Gastroesophageal sphincter (tissue), 4 donors: ENCODE measurements around the gene SEMA6B. TPM values are rescaled to one million over a fixed set of nuclear protein-coding genes. Genes with fewer than 3 reads are reported as not detected.
A peak's percentile ranks its signal among the peaks of the same experiment; 100 is the strongest.

Source experiments
- ATAC-seq: fragments of 150-250 bp; one replicate; pipeline ENCODE4 v1.9.1; 2016; ENCODE audit warnings: mild to moderate bottlenecking, moderate library complexity
- H3K27ac ChIP-seq, 4 donors: fragments of 200-600 bp; sonication (generic) in 3 of 4; 1 replicate in 3 of 4; 2 replicates in 1 of 4; pipeline ENCODE4 v1.5.1; 2016 to 2019
- H3K27me3 ChIP-seq: fragments of 200-600 bp; sonication (generic); one replicate; pipeline ENCODE4 v1.5.1; 2019
- H3K36me3 ChIP-seq, 2 donors: fragments of 200-600 bp; sonication (generic); one replicate each; pipeline ENCODE4 v1.5.1; 2019; ENCODE audit warnings: control low read depth in 1 of 2
- H3K4me1 ChIP-seq, 3 donors: fragments of 200-600 bp; sonication (generic); 1 replicate in 2 of 3; 2 replicates in 1 of 3; pipeline ENCODE4 v1.5.1; 2016 to 2019; ENCODE audit warnings: control low read depth in 2 of 3
- H3K4me3 ChIP-seq, 2 donors: fragments of 200-600 bp; sonication (generic); one replicate each; pipeline ENCODE4 v1.5.1; 2019; ENCODE audit warnings: mild to moderate bottlenecking in 1 of 2, moderate library complexity in 1 of 2
- H3K9me3 ChIP-seq, 3 donors: fragments of 200-600 bp; sonication (generic); one replicate each; pipeline ENCODE4 v1.5.1; 2017 to 2019; ENCODE audit warnings: control low read depth in 2 of 3
- EP300 ChIP-seq: sonication (generic); formaldehyde crosslinking; IDR thresholded peaks from one replicate; pipeline ENCODE4 v1.6.1; 2017; ENCODE audit warnings: antibody characterized with exemption, mild to moderate bottlenecking
- POLR2A ChIP-seq, 2 donors: fragments of 450-650 bp; IDR thresholded peaks; one replicate each; pipeline ENCODE4 v1.6.1; 2017; ENCODE audit warnings: antibody characterized with exemption in 2 of 2, mild to moderate bottlenecking in 2 of 2, moderate library complexity in 1 of 2
- POLR2AphosphoS5 ChIP-seq: sonication (generic); formaldehyde crosslinking; IDR thresholded peaks from one replicate; pipeline ENCODE4 v1.6.1; 2017; ENCODE audit warnings: antibody characterized with exemption
- WGBS, 2 donors: methylation state at CpG; one replicate each; pipeline ENCODE4 v1.1.5; 2018; ENCODE audit warnings: low coverage in 1 of 2; 5-methylcytosine and 5-hydroxymethylcytosine counted together
- total RNA-seq, 4 donors: library from RNA; depleted of rRNA; stranded (reverse); fragments of >200 nt; gene quantifications; one replicate each; pipeline ENCODE4 v1.1.0, GENCODE V29; 2016
- TF ChIP-seq, protein P1 (sequence below), 4 experiments: fragments of 200-600 bp in 2 of 4; fragments of 450-650 bp in 2 of 4; sonication (generic) in 1 of 4; IDR thresholded peaks; one replicate each; pipeline ENCODE4 v1.5.1; 2017 to 2019; ENCODE audit warnings: antibody characterized with exemption in 4 of 4, mild to moderate bottlenecking in 2 of 4, moderate library complexity in 2 of 4

Gene SEMA6B
- total RNA-seq, 4 donors from 2014 or later: 2.0 to 12.4 (median 7.3) TPM

DNA sequence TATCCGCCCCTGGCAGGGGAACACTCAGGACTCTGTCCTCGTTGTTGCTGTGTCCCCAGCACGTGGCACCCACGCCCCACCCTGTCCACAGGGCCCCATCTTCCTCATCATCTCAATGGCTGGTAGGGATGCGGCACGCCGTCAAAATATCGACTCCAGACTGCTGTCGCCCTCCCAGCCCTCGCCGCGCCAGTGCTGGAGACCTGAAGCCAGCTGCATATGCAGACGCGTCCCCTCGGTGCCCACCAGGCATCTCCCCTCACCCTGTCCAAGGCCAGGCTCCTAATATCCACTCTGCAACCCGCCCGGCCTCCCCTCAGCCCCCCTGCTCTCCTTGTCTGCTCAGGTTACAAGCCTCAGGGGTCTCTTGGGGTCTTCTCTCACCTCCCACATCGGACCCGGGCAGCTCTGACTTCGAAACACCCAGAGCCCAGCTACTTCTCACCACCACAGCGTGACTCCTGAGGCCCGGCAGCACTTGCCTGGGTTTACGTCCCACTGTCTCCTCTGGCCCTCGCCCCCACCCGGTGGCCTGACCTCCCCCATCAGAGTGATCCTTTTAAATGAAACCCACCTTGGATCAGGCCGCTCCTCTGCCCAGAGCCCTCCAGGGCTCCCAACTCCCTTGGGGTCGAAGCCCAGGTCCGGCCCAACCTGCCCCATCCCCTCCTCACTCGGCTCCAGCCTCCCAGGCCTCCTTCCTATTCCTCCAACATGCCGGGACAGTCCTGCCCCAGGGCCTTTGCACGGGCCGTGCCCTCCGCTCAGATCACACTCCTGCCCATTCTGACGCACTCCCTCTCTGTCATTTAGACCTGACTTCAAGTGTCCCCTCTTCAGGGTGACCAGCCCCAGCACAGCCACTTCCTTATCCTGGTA, 53.7 kb downstream of the SEMA6B start:
- H3K36me3 ChIP-seq: peaks cover 0 to 89% of the 10 kb centered on the region in 2 donors
- no peaks in the 10 kb centered on the region for H3K27me3 ChIP-seq
- peak overlapping the region in 2 of 4 donors; percentile 38 to 59 for H3K27ac ChIP-seq
- no peak overlapping the region for H3K4me3 ChIP-seq
- H3K4me1 ChIP-seq: peaks cover 0 to 64% (median 0%) of the 10 kb centered on the region in 3 donors
- TF ChIP-seq, protein P1, sequence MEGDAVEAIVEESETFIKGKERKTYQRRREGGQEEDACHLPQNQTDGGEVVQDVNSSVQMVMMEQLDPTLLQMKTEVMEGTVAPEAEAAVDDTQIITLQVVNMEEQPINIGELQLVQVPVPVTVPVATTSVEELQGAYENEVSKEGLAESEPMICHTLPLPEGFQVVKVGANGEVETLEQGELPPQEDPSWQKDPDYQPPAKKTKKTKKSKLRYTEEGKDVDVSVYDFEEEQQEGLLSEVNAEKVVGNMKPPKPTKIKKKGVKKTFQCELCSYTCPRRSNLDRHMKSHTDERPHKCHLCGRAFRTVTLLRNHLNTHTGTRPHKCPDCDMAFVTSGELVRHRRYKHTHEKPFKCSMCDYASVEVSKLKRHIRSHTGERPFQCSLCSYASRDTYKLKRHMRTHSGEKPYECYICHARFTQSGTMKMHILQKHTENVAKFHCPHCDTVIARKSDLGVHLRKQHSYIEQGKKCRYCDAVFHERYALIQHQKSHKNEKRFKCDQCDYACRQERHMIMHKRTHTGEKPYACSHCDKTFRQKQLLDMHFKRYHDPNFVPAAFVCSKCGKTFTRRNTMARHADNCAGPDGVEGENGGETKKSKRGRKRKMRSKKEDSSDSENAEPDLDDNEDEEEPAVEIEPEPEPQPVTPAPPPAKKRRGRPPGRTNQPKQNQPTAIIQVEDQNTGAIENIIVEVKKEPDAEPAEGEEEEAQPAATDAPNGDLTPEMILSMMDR (IDR thresholded peaks at IDR 0.05): no peak
- TF ChIP-seq EP300: no peak
- no peak for ATAC-seq
- 91 to 94% methylated on average over 18 to 27 of the region's 34 CpGs for WGBS, 2 donors
- H3K9me3 ChIP-seq: no peaks in the 10 kb centered on the region

DNA sequence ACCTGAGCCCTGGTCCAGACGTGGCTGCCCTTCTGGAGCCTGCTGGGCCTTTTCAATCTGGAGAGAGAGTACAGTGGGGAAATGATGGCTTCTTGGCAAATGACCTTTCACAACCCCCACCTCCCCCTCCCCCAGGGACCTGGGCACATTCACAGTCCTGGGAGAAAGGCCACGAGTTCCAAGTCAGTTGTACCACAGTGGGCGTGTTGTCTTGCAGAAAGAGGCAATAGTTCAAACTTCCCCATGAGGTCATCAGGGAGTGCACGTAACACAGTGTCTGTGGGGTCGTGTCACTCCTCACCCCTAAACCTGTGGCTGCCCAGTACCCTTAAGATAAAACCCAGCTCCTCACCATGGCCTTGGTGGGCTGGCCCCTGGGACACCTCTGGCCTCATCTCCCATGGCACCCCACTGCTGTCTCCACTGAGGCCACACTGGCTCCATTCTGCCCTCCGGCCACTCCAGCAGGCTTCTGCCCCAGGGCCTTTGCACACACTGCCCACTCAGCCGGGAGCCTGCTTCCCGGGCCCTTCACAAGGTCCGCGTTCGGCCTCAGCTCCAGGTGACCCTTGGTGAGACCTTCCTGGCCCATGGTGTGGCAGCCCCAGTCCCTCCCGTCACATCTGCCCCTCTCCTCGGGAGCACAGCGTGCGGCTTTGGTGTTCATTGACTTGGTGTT, 54.5 kb downstream of the SEMA6B start:
- ATAC-seq: no peak
- Histone ChIP-seq H3K9me3 (no peaks in the 10 kb centered on the region), H3K4me3 (no peak overlapping the region), H3K4me1 (peaks cover 0 to 64% (median 0%) of the 10 kb centered on the region in 3 donors), H3K27me3 (no peaks in the 10 kb centered on the region), H3K36me3 (peaks cover 0 to 89% of the 10 kb centered on the region in 2 donors), H3K27ac (peak overlapping the region in 3 of 4 donors; percentile 31 to 38 (median 38))
- 10% methylated on average over 2 of the region's 15 CpGs; no CpG with 5 or more reads in 1 of the 2 donors for WGBS, 2 donors
- TF ChIP-seq, protein P1 (IDR thresholded peaks at IDR 0.05): no peak
- TF ChIP-seq POLR2A (IDR thresholded peaks at IDR 0.05) (no peak), POLR2AphosphoS5 (no peak), EP300 (no peak)

DNA sequence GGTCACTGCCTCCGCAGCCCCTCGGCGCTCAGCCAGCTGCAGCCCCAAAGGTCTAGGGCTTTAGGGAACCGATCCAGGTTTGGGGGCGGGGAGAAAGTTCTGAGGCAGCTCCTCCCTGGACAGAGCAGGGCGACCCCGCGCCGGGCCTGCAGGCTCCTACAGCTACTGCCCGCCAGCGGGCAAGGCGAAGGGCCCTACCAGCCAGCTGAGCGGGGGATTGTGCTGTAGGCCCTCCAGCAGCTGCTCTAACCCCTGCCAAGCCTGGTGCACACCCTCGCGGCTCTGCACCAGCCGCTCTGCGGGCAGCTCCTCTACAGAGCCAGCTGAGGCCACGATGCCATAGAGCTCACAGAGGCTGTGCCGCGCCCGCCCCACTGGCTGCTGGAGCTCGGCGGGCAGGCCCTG, 55.2 kb downstream of the SEMA6B start:
- H3K27ac ChIP-seq: peak overlapping the region in 2 of 4 donors; percentile 38 to 66

DNA sequence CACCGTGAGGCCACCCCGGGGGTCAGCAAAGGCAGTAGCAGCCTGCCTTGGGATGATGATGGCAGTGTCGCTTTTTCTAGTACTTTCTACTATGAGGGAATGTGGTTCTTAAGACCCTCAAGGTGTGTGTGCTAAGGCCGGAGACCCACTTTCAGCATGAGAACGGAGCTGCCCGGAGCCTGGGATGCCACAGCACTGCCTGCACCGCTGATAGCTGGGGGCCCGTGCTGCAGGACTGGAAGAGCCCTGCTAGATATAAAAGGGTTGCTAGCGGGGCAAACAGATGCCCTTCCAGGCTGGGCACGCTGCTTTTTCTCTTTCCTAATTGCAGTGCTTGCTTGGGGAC, 55.7 kb downstream of the SEMA6B start:
- Histone ChIP-seq H3K4me1 (peaks cover 0 to 63% (median 0%) of the 10 kb centered on the region in 3 donors), H3K27me3 (no peaks in the 10 kb centered on the region), H3K36me3 (peaks cover 0 to 100% of the 10 kb centered on the region in 2 donors), H3K4me3 (no peak overlapping the region), H3K9me3 (no peaks in the 10 kb centered on the region), H3K27ac (peak overlapping the region in 2 of 4 donors; percentile 57 to 66)
- 73% methylated on average over 3 of the region's 10 CpGs; no CpG with 5 or more reads in 1 of the 2 donors for WGBS, 2 donors
- TF ChIP-seq POLR2AphosphoS5 (no peak), POLR2A (IDR thresholded peaks at IDR 0.05) (no peak), EP300 (no peak)
- TF ChIP-seq, protein P1 (IDR thresholded peaks at IDR 0.05): no peak
- no peak for ATAC-seq

More for the DNA sequence above, 55.2 kb downstream of the SEMA6B start:
- no peak overlapping the region for H3K4me3 ChIP-seq
- TF ChIP-seq, protein P1 (IDR thresholded peaks at IDR 0.05): no peak
- no peak for TF ChIP-seq POLR2AphosphoS5
- TF ChIP-seq POLR2A (IDR thresholded peaks at IDR 0.05): no peak
- TF ChIP-seq EP300: no peak
- peaks cover 0 to 64% (median 0%) of the 10 kb centered on the region in 3 donors for H3K4me1 ChIP-seq
- peaks cover 0 to 95% of the 10 kb centered on the region in 2 donors for H3K36me3 ChIP-seq
- H3K27me3 ChIP-seq: no peaks in the 10 kb centered on the region
- ATAC-seq: no peak
- no peaks in the 10 kb centered on the region for H3K9me3 ChIP-seq
- WGBS, 2 donors: no CpG with 5 or more reads among the region's 23 CpGs
